Measurements from ENCODE around the gene SLC8A1.

Gene SLC8A1

GRCh38 chr2:40388161-40388560, 63.7 kb downstream of the SLC8A1 start:
- no peak overlapping the region for H3K4me3 ChIP-seq (ENCODE audit: low read depth, low read length)
- no peak for TF ChIP-seq CTCF (IDR thresholded peaks at IDR 0.05; ENCODE audit: low read depth, low read length)

GRCh38 chr2:40386177-40386576, 65.7 kb downstream of the SLC8A1 start:
- TF ChIP-seq CTCF (IDR thresholded peaks at IDR 0.05; ENCODE audit: low read depth, low read length) = no peak
- no peak overlapping the region for H3K4me3 ChIP-seq (ENCODE audit: low read depth, low read length)

- TF ChIP-seq CTCF (IDR thresholded peaks at IDR 0.05; ENCODE audit: low read depth, low read length) = no peak
- H3K4me3 ChIP-seq (ENCODE audit: low read depth, low read length) = no peak overlapping the region
Measured at GRCh38 chr2:40384714-40385113, 67.2 kb downstream of the SLC8A1 start.

GRCh38 chr2:40384233-40384632, 67.7 kb downstream of the SLC8A1 start:
- no peak overlapping the region for H3K4me3 ChIP-seq (ENCODE audit: low read depth, low read length)
- no peak for TF ChIP-seq CTCF (IDR thresholded peaks at IDR 0.05; ENCODE audit: low read depth, low read length)

GRCh38 chr2:40380721-40381120, 71.2 kb downstream of the SLC8A1 start:
- no peak for TF ChIP-seq CTCF (IDR thresholded peaks at IDR 0.05; ENCODE audit: low read depth, low read length)
- H3K4me3 ChIP-seq (ENCODE audit: low read depth, low read length) = no peak overlapping the region

- no peak overlapping the region for H3K4me3 ChIP-seq (ENCODE audit: low read depth, low read length)
- TF ChIP-seq CTCF (IDR thresholded peaks at IDR 0.05; ENCODE audit: low read depth, low read length) = no peak
Measured at GRCh38 chr2:40380041-40380440, 71.8 kb downstream of the SLC8A1 start.

GRCh38 chr2:40374543-40375240, 77.2 kb downstream of the SLC8A1 start:
- TF ChIP-seq CTCF (IDR thresholded peaks at IDR 0.05; ENCODE audit: low read depth, low read length) = no peak
- no peak overlapping the region for H3K4me3 ChIP-seq (ENCODE audit: low read depth, low read length)
